ENCODE measurements around the gene SARDH. TPM values are rescaled to one million over a fixed set of nuclear protein-coding genes. Genes with fewer than 3 reads are reported as not detected.
"Not testable (repeated sequence)": the region's sequence is repeated elsewhere in the genome, so short reads cannot be mapped to it uniquely, and the experiment has no call there.

Gene SARDH
- total RNA-seq, 1 donor from 2014 or later, result 0.68 TPM

DNA sequence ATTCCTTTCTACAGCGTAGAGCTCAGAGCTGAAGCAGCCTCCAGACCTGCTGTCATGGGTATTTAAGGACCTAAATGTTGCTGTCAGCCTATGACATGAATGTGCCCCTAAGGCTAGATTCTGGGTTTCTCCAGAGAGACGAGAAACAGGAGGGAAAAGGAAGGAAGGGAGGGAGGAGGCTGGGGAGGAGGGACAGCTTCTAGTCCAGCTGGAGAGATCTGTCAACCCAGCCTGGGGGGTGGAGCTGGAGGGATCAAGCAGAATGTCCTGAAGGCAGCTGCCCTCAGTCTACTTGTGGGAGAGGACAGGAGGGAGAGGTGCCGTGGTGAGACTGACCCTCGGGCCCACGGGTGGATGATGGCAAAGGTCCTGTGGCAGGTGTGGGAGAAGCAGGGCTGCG is 103.1 kb downstream of the SARDH start:
- no peaks in the 10 kb centered on the region for H3K36me3 Mint-ChIP-seq (ENCODE audit: low read depth)
- no peak for DNase-seq
- no peaks in the 10 kb centered on the region for H3K9me3 Mint-ChIP-seq
- intact Hi-C loops (cut with micrococcal nuclease), result no loop called here
- H3K4me1 Mint-ChIP-seq, result no peaks in the 10 kb centered on the region
- H3K4me3 Mint-ChIP-seq, result no peak overlapping the region
- no peaks in the 10 kb centered on the region for H3K27me3 Mint-ChIP-seq
- no peak overlapping the region for H3K27ac Mint-ChIP-seq

DNA sequence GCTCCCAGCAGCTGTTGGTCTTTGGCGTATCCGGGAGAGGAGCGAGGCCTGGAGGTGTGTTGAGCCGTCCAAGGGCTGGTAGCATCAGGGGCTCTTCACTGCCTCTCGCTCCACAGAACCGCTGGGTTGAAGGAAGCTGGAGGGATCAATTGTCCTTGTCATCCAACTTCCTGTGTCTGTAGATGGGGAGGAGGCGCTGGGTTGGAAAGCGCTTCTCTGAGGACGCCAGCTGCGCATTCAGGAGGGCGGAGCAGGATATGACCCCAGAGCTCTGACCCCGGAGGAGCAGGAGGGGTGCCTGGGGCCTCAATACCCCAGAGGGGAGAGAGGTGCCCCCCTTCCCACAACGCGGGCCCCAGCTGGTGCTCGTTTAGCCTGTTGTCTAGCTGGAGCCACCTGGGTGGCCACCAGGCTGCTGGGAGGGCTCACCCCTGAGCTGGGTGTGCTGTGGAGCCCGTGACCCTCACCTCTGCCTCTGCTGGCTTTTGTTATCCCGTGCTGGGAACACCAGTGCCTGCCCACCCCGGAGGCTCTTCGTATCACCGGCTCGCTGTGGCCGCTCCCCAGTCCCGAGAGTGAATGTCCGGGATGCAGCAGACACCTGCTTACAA is 104.0 kb downstream of the SARDH start:
- no peak for DNase-seq
- no peaks in the 10 kb centered on the region for H3K27me3 Mint-ChIP-seq
- H3K9me3 Mint-ChIP-seq, result no peaks in the 10 kb centered on the region
- intact Hi-C loops (cut with micrococcal nuclease), result no loop called here
- H3K4me3 Mint-ChIP-seq, result no peak overlapping the region
- no peaks in the 10 kb centered on the region for H3K36me3 Mint-ChIP-seq (ENCODE audit: low read depth)
- H3K27ac Mint-ChIP-seq, result no peak overlapping the region
- H3K4me1 Mint-ChIP-seq, result no peaks in the 10 kb centered on the region

DNA sequence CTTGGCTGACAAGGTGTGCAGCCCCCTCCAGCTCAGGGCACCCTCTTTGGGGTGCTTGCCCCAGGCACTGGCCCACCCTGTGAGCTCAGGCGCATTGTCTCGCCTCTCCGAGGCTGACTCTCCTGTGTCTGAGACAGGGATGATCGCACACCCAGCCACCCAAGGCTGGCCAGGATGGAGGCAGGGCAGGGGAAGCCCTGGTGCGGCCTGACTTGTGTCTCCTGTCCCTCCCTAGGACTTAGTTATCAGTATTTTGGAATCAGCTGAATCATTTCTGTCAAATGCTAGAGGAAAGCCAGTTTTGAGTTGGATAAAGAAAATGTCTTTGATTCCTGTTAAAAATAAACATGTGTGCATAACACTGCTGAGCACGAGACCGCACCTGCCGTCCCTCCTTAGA is 104.5 kb downstream of the SARDH start:
- Mint-ChIP-seq H3K9me3 (no peaks in the 10 kb centered on the region), H3K4me1 (no peaks in the 10 kb centered on the region), H3K27me3 (no peaks in the 10 kb centered on the region), H3K36me3 (ENCODE audit: low read depth) (no peaks in the 10 kb centered on the region), H3K27ac (no peak overlapping the region), H3K4me3 (no peak overlapping the region)
- intact Hi-C loops (cut with micrococcal nuclease), result no loop called here
- DNase-seq, result no peak

DNA sequence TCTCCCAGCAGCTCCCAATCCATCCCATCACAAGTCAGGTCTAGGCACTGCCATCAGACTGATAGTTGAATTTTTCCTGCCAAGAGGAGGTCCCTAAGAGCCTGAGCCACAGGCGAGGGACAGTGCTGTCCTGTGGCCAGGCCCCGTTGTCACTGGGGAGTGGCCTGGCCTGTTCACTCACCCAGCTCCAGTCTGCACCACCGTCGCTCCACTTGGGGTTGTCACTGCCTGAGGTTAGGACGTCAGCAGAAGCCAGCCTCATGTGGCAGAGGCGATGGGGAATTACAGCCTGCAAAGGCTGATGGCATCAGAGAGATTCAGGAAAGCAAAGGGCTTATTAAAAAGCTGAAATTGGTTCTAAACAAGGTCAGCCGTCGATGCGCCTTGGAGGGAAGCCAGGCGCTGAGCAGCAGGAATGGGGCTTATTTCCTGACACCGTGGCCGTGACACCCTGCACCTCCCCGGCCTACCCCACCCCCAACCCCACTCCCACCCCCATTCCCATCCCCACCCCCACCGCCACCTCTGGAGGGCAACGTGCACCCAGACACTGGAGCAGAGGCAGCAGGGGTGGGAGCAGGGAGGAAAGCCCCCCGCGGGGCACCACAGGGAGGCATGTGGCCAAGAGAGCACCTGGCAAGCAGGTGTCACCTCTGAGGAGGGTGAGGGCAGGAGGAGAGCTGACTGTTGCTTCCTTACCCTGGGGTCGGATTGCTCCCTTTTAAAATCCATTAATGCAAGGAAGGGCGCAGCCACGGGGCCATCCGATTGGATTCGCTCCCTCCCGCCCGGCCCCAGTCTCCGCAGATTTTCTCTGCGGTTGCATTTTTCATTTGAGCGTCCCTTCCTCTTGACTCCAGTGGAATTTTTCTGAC is 105.1 kb downstream of the SARDH start:
- intact Hi-C loops (cut with micrococcal nuclease), result no loop called here
- Mint-ChIP-seq H3K36me3 (ENCODE audit: low read depth) (no peaks in the 10 kb centered on the region), H3K4me1 (no peaks in the 10 kb centered on the region)

DNA sequence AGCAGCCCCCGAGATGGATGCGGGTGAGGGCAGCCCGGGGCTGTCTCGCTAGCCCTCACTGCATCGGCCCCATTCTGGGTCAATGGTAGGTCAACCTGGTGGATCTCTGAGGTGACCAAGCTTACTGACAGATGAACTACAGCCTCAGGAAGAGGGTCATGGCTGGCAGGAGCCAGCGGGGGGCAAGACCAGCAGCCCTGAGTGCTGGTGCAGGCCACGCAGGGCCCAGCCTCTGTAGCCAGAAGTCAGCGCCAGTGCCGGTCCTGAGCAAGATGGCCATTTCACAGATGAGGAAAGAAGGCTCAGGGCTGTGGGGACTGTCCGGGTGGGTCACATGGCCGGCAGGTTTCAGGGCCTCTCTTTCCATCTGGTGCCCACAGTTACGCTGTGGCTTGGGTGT is 107.0 kb downstream of the SARDH start:
- peaks cover 7% of the 10 kb centered on the region for H3K9me3 Mint-ChIP-seq
- no peak overlapping the region for H3K4me3 Mint-ChIP-seq
- intact Hi-C loops (cut with micrococcal nuclease), result no loop called here
- DNase-seq, result no peak
- no peak overlapping the region for H3K27ac Mint-ChIP-seq
- no peaks in the 10 kb centered on the region for H3K27me3 Mint-ChIP-seq
- no peaks in the 10 kb centered on the region for H3K4me1 Mint-ChIP-seq
- H3K36me3 Mint-ChIP-seq (ENCODE audit: low read depth), result no peaks in the 10 kb centered on the region

More for the DNA sequence above, 105.1 kb downstream of the SARDH start:
- no peak overlapping the region for H3K4me3 Mint-ChIP-seq
- no peaks in the 10 kb centered on the region for H3K27me3 Mint-ChIP-seq
- no peak for DNase-seq
- no peaks in the 10 kb centered on the region for H3K9me3 Mint-ChIP-seq
- H3K27ac Mint-ChIP-seq, result no peak overlapping the region

DNA sequence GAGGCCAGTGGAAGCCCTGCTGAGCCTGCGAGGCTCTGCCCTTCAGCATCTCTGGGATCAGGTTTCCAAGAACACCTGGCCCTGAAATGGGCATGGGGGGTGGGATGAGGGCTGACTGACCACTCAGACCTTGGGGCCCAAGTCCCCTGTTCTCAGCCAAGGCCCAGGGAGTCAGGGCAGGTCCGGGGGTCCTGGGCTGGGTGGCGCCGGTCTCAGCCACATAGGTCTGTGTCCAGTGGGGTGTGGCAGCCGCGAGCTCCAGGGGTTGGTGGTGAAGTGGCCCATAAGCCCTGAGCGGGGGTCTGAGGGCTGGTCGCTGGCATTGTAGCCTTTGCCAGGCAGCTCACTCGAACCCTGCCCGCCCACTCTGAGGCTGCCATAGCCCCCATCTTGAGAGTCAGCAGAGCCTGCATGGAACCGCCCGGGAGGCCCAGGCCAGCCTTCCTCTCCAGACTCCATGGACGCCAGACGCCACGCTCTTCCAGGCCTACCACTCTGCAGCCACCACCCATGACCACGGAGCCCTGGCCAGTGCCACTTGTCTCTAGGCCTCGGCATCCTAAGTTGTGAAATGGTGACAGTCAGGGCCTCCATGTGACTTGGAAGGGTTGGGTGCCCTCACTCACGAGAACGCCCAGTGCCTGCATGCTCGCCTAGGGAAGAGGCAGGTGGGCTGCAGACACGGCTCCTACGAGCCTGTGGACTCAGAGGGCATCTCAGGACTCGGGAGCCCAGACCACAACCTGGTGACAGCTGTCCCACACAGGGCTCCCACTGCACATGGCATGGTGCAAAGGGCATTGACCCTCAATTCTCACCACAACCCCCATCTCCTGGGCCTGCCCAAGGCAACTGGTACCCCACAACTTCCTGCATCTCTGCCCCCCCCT is 108.7 kb downstream of the SARDH start:
- no peak overlapping the region for H3K27ac Mint-ChIP-seq
- H3K27me3 Mint-ChIP-seq, result no peaks in the 10 kb centered on the region
- no peaks in the 10 kb centered on the region for H3K36me3 Mint-ChIP-seq (ENCODE audit: low read depth)
- H3K4me1 Mint-ChIP-seq, result no peaks in the 10 kb centered on the region
- intact Hi-C loops (cut with micrococcal nuclease), result no loop called here
- peaks cover 10% of the 10 kb centered on the region for H3K9me3 Mint-ChIP-seq
- H3K4me3 Mint-ChIP-seq, result no peak overlapping the region
- DNase-seq, result no peak

DNA sequence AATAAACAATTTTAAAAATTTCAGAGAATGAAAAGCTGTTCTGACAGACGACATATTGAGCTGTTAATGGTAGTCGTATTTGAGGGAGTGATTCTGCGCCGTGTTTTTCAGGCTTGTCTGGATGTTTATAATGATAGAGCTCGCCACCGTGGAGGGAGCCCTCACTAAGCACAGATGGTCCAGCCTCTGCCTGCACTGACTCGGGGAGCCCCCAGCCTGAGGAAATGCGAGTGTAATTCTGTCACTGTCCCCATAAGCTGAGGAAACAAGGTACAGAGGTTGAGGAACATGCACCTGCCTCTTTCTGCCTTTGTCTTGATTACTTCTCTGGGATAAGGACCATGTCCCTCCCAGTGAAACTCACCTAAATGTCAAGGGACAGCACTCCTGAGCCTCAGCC is 109.4 kb downstream of the SARDH start:
- no peak overlapping the region for H3K27ac Mint-ChIP-seq
- H3K4me3 Mint-ChIP-seq, result no peak overlapping the region
- DNase-seq, result no peak
- peaks cover 10% of the 10 kb centered on the region for H3K9me3 Mint-ChIP-seq
- H3K4me1 Mint-ChIP-seq, result no peaks in the 10 kb centered on the region
- no peaks in the 10 kb centered on the region for H3K27me3 Mint-ChIP-seq
- intact Hi-C loops (cut with micrococcal nuclease), result no loop called here
- H3K36me3 Mint-ChIP-seq (ENCODE audit: low read depth), result no peaks in the 10 kb centered on the region

DNA sequence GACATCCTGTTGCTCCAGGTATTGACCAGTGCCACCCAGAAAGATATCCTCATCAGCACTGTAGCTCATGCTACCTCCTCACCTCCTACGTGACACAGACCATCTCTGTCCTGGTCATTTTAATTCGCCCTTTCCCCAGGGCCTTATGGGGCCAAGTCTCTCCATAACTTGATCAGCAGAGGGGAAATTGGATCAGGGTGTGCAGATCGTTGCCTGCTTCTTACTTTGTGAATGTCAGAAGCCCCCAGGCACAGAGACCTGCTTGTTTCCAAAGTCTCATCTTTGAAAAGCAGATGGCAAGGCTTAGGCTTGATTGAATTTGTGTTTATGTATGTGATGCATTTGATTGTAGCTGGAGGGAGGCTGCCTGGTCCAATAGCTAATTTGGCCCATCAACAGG is 110.8 kb downstream of the SARDH start:
- Mint-ChIP-seq H3K4me3 (no peak overlapping the region), H3K9me3 (peaks cover 10% of the 10 kb centered on the region), H3K36me3 (ENCODE audit: low read depth) (no peaks in the 10 kb centered on the region), H3K27ac (no peak overlapping the region), H3K4me1 (no peaks in the 10 kb centered on the region), H3K27me3 (no peaks in the 10 kb centered on the region)
- intact Hi-C loops (cut with micrococcal nuclease), result no loop called here
- DNase-seq, result no peak

DNA sequence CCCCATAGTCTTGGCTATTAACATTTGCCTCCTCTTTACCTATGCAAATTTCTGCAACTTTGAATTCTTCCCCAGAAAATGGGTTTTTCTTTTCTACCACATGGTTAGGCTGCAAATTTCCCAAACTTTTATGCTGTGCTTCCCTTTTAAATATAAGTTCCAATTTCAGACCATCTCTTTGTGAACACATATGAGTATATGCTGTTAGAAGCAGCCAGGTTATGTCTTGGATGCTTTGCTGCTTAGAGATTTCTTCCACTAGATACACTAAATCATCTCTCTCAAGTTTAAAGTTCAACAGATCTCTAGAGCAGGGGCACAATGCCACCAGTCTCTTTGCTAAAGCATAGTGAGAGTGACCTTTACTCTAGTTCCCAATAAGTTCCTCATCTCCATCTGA is 112.1 kb downstream of the SARDH start:
- H3K4me1 Mint-ChIP-seq; intact Hi-C loops (cut with micrococcal nuclease); H3K36me3 Mint-ChIP-seq (ENCODE audit: low read depth); H3K27me3 Mint-ChIP-seq; H3K4me3 Mint-ChIP-seq; H3K27ac Mint-ChIP-seq; DNase-seq: not testable (repeated sequence)
- peaks cover 10% of the 10 kb centered on the region for H3K9me3 Mint-ChIP-seq

DNA sequence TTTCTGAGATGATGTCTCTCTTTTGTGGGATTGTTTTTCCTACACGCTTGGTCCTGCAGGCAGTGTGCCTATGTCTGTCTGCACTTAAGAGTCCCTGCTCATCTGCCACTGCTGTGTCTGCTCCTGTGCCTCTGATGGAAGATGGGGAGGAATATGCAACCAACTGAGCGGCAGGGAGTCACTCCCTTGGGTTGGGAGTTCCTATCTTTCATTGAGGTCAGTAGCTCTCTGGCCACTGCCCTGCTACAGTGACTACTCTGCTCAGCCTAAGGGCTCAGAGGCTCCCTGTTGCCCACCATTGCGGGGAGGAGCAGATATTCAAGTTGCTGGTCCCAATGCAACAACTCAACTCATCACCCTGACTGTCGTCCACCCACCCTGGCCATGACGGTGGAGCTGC is 115.6 kb downstream of the SARDH start:
- DNase-seq, result no peak
- Mint-ChIP-seq H3K4me1 (peaks cover 26% of the 10 kb centered on the region), H3K27me3 (peaks cover 8% of the 10 kb centered on the region), H3K4me3 (no peak overlapping the region), H3K36me3 (ENCODE audit: low read depth) (no peaks in the 10 kb centered on the region), H3K27ac (no peak overlapping the region), H3K9me3 (peaks cover 10% of the 10 kb centered on the region)
- intact Hi-C loops (cut with micrococcal nuclease), result no loop called here

DNA sequence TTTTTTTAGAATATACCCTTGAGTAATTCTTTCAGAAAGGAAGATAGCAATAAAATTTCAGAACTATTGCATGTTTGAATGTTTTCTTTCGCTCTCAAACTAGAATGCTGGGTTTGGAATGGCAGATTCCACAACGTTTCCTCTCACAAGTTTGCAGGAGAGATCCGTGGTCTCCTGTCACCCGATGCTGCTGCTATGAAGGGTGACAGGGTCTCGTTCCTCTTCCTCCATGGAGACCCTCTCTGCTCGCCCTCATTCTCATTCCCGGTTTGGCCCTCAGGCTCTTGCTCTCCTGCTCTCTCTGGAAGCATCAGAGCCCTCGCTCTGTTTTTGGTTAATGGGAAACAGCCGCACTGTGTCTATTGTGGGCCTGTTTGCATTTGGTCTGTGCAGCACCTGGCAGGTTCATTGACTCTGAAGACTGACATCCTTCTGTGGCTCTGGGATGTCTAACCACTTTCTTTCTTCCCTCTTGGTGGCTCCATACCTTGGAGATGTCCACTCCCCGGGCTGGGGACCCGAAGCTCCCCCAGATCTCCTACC is 116.4 kb downstream of the SARDH start:
- Mint-ChIP-seq H3K36me3 (ENCODE audit: low read depth) (no peaks in the 10 kb centered on the region), H3K4me1 (peaks cover 26% of the 10 kb centered on the region), H3K4me3 (no peak overlapping the region), H3K27me3 (peaks cover 9% of the 10 kb centered on the region), H3K9me3 (peaks cover 10% of the 10 kb centered on the region), H3K27ac (no peak overlapping the region)
- intact Hi-C loops (cut with micrococcal nuclease), result no loop called here
- DNase-seq, result no peak

DNA sequence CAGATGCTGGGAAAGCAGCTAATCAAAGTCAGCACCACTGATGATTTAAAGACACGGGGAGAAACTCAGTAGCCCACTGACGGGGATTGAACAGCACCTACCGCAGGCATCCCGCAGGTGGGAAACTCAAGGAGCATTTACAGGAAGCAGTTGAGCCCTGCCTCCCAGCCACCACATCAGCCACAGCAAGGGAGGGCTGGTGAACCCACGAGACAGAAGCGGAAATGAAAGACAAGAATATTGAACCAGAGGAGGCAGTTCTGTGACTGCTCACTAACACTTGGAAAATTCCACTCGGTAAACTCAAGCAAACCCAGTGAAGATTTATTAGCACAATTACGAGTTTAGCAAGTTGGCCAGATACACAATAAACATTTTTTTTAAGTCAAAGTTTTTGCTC is 118.4 kb downstream of the SARDH start:
- DNase-seq, result peak; percentile 88
- Mint-ChIP-seq H3K27me3 (peaks cover 9% of the 10 kb centered on the region), H3K27ac (peak overlapping the region; percentile 61), H3K4me3 (peak overlapping the region; percentile 40), H3K4me1 (peaks cover 26% of the 10 kb centered on the region), H3K9me3 (no peaks in the 10 kb centered on the region), H3K36me3 (ENCODE audit: low read depth) (no peaks in the 10 kb centered on the region)
- intact Hi-C loops (cut with micrococcal nuclease), result no loop called here

DNA sequence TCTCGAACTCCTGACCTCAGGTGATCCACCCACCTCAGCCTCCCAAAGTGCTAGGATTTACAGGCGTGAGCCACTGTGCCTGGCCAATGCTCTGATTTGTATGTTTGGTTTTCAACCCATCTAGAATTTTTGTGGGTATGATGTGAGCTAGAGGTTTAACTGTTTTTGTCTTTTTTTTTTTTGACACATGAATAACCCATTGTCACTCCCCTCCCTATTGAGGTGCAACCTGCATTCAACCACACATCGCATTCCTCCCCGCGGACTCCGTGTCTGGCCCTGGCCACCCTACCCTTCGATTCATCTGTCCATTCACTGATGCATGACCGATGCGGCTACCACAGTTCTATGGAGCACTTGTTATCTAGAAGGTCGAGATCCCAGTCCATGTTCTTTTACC is 119.4 kb downstream of the SARDH start:
- DNase-seq, result no peak
- H3K9me3 Mint-ChIP-seq, result no peaks in the 10 kb centered on the region

More for the DNA sequence above, 119.4 kb downstream of the SARDH start:
- Mint-ChIP-seq H3K4me3 (no peak overlapping the region), H3K4me1 (peaks cover 26% of the 10 kb centered on the region), H3K27ac (no peak overlapping the region), H3K27me3 (peaks cover 9% of the 10 kb centered on the region), H3K36me3 (ENCODE audit: low read depth) (no peaks in the 10 kb centered on the region)
- intact Hi-C loops (cut with micrococcal nuclease), result no loop called here

All from activated CD4-positive, alpha-beta T cell treated with anti-CD3 and anti-CD28 coated beads, Interleukin-2, amount 10 ng/mL, durations not matched to agents 24 days and 14 days (primary cell).